GM23338 (cell line): ENCODE data around the gene ZNF580. TPM values are rescaled to one million over a fixed set of nuclear protein-coding genes. Genes with fewer than 3 reads are reported as not detected.

Experiments used
- ATAC-seq: fragments of 200-7000 bp; cut with Tn5 transposase; 3 replicates; pipeline ENCODE4 v1.9.1; 2020
- DNase-seq: peaks from one replicate; pipeline ENCODE4 v3.0.0-alpha.2; 2015; ENCODE audit warnings: low spot score
- H2AFZ ChIP-seq: fragments of 200-600 bp; sonication (generic); 2 replicates; pipeline ENCODE4 v1.8.0; 2016; ENCODE audit warnings: antibody characterized with exemption, mild to moderate bottlenecking, moderate library complexity
- H3F3A ChIP-seq: fragments of 200-600 bp; sonication (generic); replicated peaks from 2 replicates; pipeline ENCODE4 v1.8.0; 2017; ENCODE audit warnings: antibody characterized with exemption, mixed run types, low read depth
- H3K27ac ChIP-seq: fragments of 200-600 bp; sonication (generic); 2 replicates; pipeline ENCODE4 v1.6.1; 2016; ENCODE audit warnings: low read depth
- H3K27me3 ChIP-seq: fragments of 200-600 bp; sonication (generic); 2 replicates; pipeline ENCODE4 v1.8.0; 2016; ENCODE audit warnings: mild to moderate bottlenecking, mixed run types, moderate library complexity; ENCODE audit not compliant: insufficient read depth
- H3K36me3 ChIP-seq: fragments of 200-600 bp; sonication (generic); 2 replicates; pipeline ENCODE4 v1.8.0; 2016; ENCODE audit warnings: mild to moderate bottlenecking; ENCODE audit not compliant: insufficient read depth
- H3K4me1 ChIP-seq: fragments of 200-600 bp; sonication (generic); 2 replicates; pipeline ENCODE4 v1.8.0; 2016; ENCODE audit warnings: mild to moderate bottlenecking, moderate library complexity; ENCODE audit not compliant: insufficient read depth
- H3K4me2 ChIP-seq: fragments of 200-600 bp; sonication (generic); 2 replicates; pipeline ENCODE4 v1.7.1; 2017; ENCODE audit warnings: mixed run types
- H3K4me3 ChIP-seq: fragments of 200-600 bp; sonication (generic); 2 replicates; pipeline ENCODE4 v1.6.1; 2016; ENCODE audit warnings: mixed run types
- H3K79me2 ChIP-seq: fragments of 200-600 bp; sonication (generic); replicated peaks from 2 replicates; pipeline ENCODE4 v1.8.0; 2017; ENCODE audit warnings: mild to moderate bottlenecking; ENCODE audit not compliant: insufficient read depth
- H3K9me2 ChIP-seq: fragments of 200-600 bp; sonication (generic); 2 replicates; pipeline ENCODE4 v1.8.0; 2017; ENCODE audit not compliant: insufficient read depth
- H4K20me1 ChIP-seq: fragments of 200-600 bp; sonication (generic); replicated peaks from 2 replicates; pipeline ENCODE4 v1.8.0; 2017; ENCODE audit warnings: mild to moderate bottlenecking; ENCODE audit not compliant: insufficient read depth
- H3K27ac Mint-ChIP-seq: 2 replicates; pipeline ENCODE4 v1.8.0; 2020; ENCODE audit warnings: inconsistent platforms, mild to moderate bottlenecking, moderate library complexity, mixed read lengths
- H3K27me3 Mint-ChIP-seq: 3 replicates; pipeline ENCODE4 v1.8.0; 2022; ENCODE audit warnings: low read depth, mild to moderate bottlenecking, moderate library complexity, mixed read lengths, inconsistent platforms; ENCODE audit not compliant: insufficient read depth, poor library complexity
- H3K36me3 Mint-ChIP-seq: 3 replicates; pipeline ENCODE4 v1.8.0; 2021; ENCODE audit warnings: low read depth, mild to moderate bottlenecking, inconsistent platforms, moderate library complexity, mixed read lengths
- H3K4me1 Mint-ChIP-seq: 3 replicates; pipeline ENCODE4 v1.8.0; 2020; ENCODE audit warnings: mild to moderate bottlenecking, inconsistent platforms, mixed read lengths
- H3K4me3 Mint-ChIP-seq: 3 replicates; pipeline ENCODE4 v1.8.0; 2021; ENCODE audit warnings: moderate library complexity, mild to moderate bottlenecking, inconsistent platforms, mixed read lengths
- H3K9me3 Mint-ChIP-seq: 3 replicates; pipeline ENCODE4 v1.8.0; 2020; ENCODE audit warnings: moderate library complexity, mild to moderate bottlenecking, inconsistent platforms, mixed read lengths
- CREB1 ChIP-seq: fragments of 250-450 bp; sonication (Bioruptor Pico); IDR thresholded peaks from 2 replicates; pipeline ENCODE4 v1.5.0; 2020; ENCODE audit warnings: low read depth, mild to moderate bottlenecking, moderate library complexity
- ETS1 ChIP-seq: IDR thresholded peaks from 2 replicates; pipeline ENCODE4 v1.6.1; 2016; ENCODE audit warnings: antibody characterized with exemption
- EZH2 ChIP-seq: fragments of 200-600 bp; sonication (generic); IDR thresholded peaks from one replicate; pipeline ENCODE4 v1.8.0; 2017; ENCODE audit warnings: antibody characterized with exemption, mild to moderate bottlenecking, low read depth; ENCODE audit not compliant: unreplicated experiment
- EZH2phosphoT487 ChIP-seq: fragments of 200-600 bp; sonication (generic); IDR thresholded peaks from one replicate; pipeline ENCODE4 v1.8.1; 2018; ENCODE audit warnings: antibody characterized with exemption; ENCODE audit not compliant: unreplicated experiment
- NANOG ChIP-seq: IDR thresholded peaks from 2 replicates; pipeline ENCODE4 v1.6.1; 2016; ENCODE audit warnings: antibody characterized with exemption, borderline replicate concordance
- POLR2AphosphoS5 ChIP-seq: IDR thresholded peaks from 2 replicates; pipeline ENCODE4 v1.6.1; 2016; ENCODE audit warnings: antibody characterized with exemption, low read depth
- STAT1 ChIP-seq: IDR thresholded peaks from one replicate; pipeline ENCODE4 v1.6.1; 2016; ENCODE audit warnings: antibody characterized with exemption; ENCODE audit not compliant: unreplicated experiment
- ZNF331 ChIP-seq: fragments of 250-450 bp; sonication (Bioruptor Pico); IDR thresholded peaks from 2 replicates; pipeline ENCODE4 v1.5.0; 2020; ENCODE audit warnings: low read depth, mild to moderate bottlenecking, moderate library complexity
- ZNF462 ChIP-seq: fragments of 250-450 bp; sonication (Bioruptor Pico); IDR thresholded peaks from 2 replicates; pipeline ENCODE4 v1.5.0; 2020; ENCODE audit warnings: mild to moderate bottlenecking, moderate library complexity
- polyA plus RNA-seq: library from polyadenylated mRNA; unstranded; fragments of >200 nt; fragmentation: Nextera tagmentation; extraction: Ambion mirVana; gene quantifications from 2 replicates; pipeline ENCODE4 v1.2.1, GENCODE V29; 2016
- total RNA-seq: library from RNA; depleted of rRNA; stranded (reverse); fragments of >200 nt; shearing (Covaris generic); gene quantifications from 2 replicates; pipeline ENCODE4 v1.2.3, GENCODE V29; 2014

ZNF580 gene
- total and polyA plus RNA-seq, 2 experiments from 2014 or later = 18.7 to 23.6 TPM

- ATAC-seq = no peak
- Histone ChIP-seq H3K27ac (no peak overlapping the region), H3K4me2 (peak overlapping the region; percentile 87; the same call in 1 of the 2 replicates)
Measured at GRCh38 chr19:55649268-55650125, 8.7 kb downstream of the ZNF580 start.

More at GRCh38 chr19:55649268-55650125, 8.7 kb downstream of the ZNF580 start:
- no peak overlapping the region for H3K27ac Mint-ChIP-seq
- H3K4me1 Mint-ChIP-seq = peaks cover 29% of the 10 kb centered on the region
- no peaks in the 10 kb centered on the region for H3K27me3 ChIP-seq
- no peaks in the 10 kb centered on the region for H4K20me1 ChIP-seq
- peaks cover 25% of the 10 kb centered on the region for H3K79me2 ChIP-seq
- TF ChIP-seq EZH2 (no peak), CREB1 (CRISPR knock-in tag) (no peak), ZNF331 (no peak), EZH2phosphoT487 (no peak), NANOG (no peak), ETS1 (no peak), POLR2AphosphoS5 (no peak), STAT1 (no peak), ZNF462 (no peak)
- H3K4me3 Mint-ChIP-seq = peak overlapping the region; percentile 73
- H3K27me3 Mint-ChIP-seq = peaks cover 45% of the 10 kb centered on the region
- no peaks in the 10 kb centered on the region for H3K36me3 ChIP-seq
- peaks cover 15% of the 10 kb centered on the region; the same call in 1 of the 2 replicates for H3F3A ChIP-seq
- H3K4me1 ChIP-seq = no peaks in the 10 kb centered on the region; the same call in 1 of the 2 replicates
- no peak overlapping the region for H3K4me3 ChIP-seq
- H3K9me3 Mint-ChIP-seq = no peaks in the 10 kb centered on the region; the same call in 2 of the 3 replicates
- peaks cover 32% of the 10 kb centered on the region for H3K36me3 Mint-ChIP-seq
- DNase-seq = no peak
- no peak overlapping the region for H2AFZ ChIP-seq
- no peaks in the 10 kb centered on the region for H3K9me2 ChIP-seq
